HG03575 (cell line): Measurements from ENCODE around the gene ERGIC3.

Experiments
- ATAC-seq: cut with Tn5 transposase; IDR thresholded peaks from one replicate; pipeline ENCODE4 v1.9.1; 2021; ENCODE audit not compliant: unreplicated experiment, insufficient number of reproducible peaks, low FRiP score; ENCODE audit errors: extremely low read depth

ERGIC3 gene

GRCh38 chr20:35583636-35584560, 42.0 kb downstream of the ERGIC3 start:
- ATAC-seq: no peak

- no peak for ATAC-seq
Observed at GRCh38 chr20:35586751-35587425, 45.0 kb downstream of the ERGIC3 start.

- no peak for ATAC-seq
Observed at GRCh38 chr20:35587436-35587835, 45.6 kb downstream of the ERGIC3 start.

GRCh38 chr20:35588397-35588796, 46.5 kb downstream of the ERGIC3 start:
- no peak for ATAC-seq

GRCh38 chr20:35592339-35592974, 50.6 kb downstream of the ERGIC3 start:
- ATAC-seq: no peak

- no peak for ATAC-seq
Observed at GRCh38 chr20:35595456-35595855, 53.6 kb downstream of the ERGIC3 start.

GRCh38 chr20:35595901-35596300, 54.0 kb downstream of the ERGIC3 start:
- ATAC-seq: no peak

GRCh38 chr20:35597186-35597585, 55.3 kb downstream of the ERGIC3 start:
- no peak for ATAC-seq

- ATAC-seq: no peak
Observed at GRCh38 chr20:35598476-35598875, 56.6 kb downstream of the ERGIC3 start.

- ATAC-seq: no peak
Observed at GRCh38 chr20:35598899-35599775, 57.3 kb downstream of the ERGIC3 start.

- ATAC-seq: no peak
Observed at GRCh38 chr20:35599776-35600120, 57.9 kb downstream of the ERGIC3 start.

- ATAC-seq: no peak
Observed at GRCh38 chr20:35600176-35600992, 58.5 kb downstream of the ERGIC3 start.

- ATAC-seq: no peak
Observed at GRCh38 chr20:35600993-35601973, 59.4 kb downstream of the ERGIC3 start.

- ATAC-seq: no peak
Observed at GRCh38 chr20:35601990-35602389, 60.1 kb downstream of the ERGIC3 start.

- no peak for ATAC-seq
Observed at GRCh38 chr20:35602851-35603495, 61.1 kb downstream of the ERGIC3 start.

- no peak for ATAC-seq
Observed at GRCh38 chr20:35603695-35604448, 62.0 kb downstream of the ERGIC3 start.
